ENCODE results near the gene OSBP2.

The OSBP2 gene, protein sequence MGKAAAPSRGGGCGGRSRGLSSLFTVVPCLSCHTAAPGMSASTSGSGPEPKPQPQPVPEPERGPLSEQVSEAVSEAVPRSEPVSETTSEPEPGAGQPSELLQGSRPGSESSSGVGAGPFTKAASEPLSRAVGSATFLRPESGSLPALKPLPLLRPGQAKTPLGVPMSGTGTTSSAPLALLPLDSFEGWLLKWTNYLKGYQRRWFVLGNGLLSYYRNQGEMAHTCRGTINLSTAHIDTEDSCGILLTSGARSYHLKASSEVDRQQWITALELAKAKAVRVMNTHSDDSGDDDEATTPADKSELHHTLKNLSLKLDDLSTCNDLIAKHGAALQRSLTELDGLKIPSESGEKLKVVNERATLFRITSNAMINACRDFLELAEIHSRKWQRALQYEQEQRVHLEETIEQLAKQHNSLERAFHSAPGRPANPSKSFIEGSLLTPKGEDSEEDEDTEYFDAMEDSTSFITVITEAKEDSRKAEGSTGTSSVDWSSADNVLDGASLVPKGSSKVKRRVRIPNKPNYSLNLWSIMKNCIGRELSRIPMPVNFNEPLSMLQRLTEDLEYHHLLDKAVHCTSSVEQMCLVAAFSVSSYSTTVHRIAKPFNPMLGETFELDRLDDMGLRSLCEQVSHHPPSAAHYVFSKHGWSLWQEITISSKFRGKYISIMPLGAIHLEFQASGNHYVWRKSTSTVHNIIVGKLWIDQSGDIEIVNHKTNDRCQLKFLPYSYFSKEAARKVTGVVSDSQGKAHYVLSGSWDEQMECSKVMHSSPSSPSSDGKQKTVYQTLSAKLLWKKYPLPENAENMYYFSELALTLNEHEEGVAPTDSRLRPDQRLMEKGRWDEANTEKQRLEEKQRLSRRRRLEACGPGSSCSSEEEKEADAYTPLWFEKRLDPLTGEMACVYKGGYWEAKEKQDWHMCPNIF

DNA sequence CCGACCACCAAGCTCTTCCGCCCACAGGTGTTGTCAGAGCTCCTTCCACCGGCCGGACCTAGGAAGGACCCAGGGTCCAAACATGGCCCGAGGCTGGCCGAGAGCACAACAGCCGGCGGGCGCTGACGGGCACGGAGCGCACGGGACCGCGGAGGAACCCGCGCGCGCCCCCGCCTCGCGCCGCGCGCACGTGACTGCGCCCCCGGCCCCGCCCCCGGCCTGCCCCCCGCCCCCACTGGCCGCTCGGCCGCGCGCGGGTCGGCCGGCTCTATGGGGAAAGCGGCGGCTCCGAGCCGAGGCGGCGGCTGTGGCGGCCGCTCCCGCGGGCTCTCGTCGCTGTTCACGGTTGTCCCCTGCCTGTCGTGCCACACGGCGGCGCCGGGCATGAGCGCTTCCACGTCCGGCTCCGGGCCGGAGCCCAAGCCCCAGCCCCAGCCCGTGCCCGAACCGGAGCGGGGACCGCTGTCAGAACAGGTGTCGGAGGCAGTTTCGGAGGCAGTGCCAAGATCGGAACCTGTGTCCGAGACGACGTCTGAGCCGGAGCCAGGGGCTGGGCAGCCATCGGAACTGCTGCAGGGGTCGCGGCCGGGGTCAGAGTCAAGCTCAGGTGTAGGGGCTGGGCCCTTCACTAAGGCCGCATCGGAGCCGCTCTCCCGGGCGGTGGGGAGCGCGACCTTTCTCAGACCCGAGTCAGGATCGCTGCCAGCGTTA lies at the start of gene OSBP2:
OSBP2 (plus strand) TSS at position 235 of the 711 bp plus-strand sequence; CDS start at position 271, 36 bp downstream.
- no peak for TF ChIP-seq NFIC (IDR thresholded peaks at IDR 0.05)
- no peak for TF ChIP-seq TEAD4 (IDR thresholded peaks at IDR 0.05)
- no peak; the same call in 1 of the 2 replicates for TF ChIP-seq ZBTB7A (IDR thresholded peaks at IDR 0.05; ENCODE audit: low read depth)
- TF ChIP-seq YY1 (IDR thresholded peaks at IDR 0.05; ENCODE audit: low read depth), result no peak
- no peak for TF ChIP-seq EGR1 (IDR thresholded peaks at IDR 0.05)
- no peak for TF ChIP-seq CEBPB (IDR thresholded peaks at IDR 0.05)
- TF ChIP-seq FOXM1 (IDR thresholded peaks at IDR 0.05; ENCODE audit: borderline replicate concordance, low read depth), result no peak
- TF ChIP-seq, protein P1, sequence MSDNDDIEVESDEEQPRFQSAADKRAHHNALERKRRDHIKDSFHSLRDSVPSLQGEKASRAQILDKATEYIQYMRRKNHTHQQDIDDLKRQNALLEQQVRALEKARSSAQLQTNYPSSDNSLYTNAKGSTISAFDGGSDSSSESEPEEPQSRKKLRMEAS (IDR thresholded peaks at IDR 0.05), result no peak
- TF ChIP-seq EP300 (IDR thresholded peaks at IDR 0.05; ENCODE audit: borderline replicate concordance), result no peak
- no peak for TF ChIP-seq CREB1 (IDR thresholded peaks at IDR 0.05; ENCODE audit: low read depth)
- no peak for TF ChIP-seq RAD21 (IDR thresholded peaks at IDR 0.05; ENCODE audit: low read depth)

DNA sequence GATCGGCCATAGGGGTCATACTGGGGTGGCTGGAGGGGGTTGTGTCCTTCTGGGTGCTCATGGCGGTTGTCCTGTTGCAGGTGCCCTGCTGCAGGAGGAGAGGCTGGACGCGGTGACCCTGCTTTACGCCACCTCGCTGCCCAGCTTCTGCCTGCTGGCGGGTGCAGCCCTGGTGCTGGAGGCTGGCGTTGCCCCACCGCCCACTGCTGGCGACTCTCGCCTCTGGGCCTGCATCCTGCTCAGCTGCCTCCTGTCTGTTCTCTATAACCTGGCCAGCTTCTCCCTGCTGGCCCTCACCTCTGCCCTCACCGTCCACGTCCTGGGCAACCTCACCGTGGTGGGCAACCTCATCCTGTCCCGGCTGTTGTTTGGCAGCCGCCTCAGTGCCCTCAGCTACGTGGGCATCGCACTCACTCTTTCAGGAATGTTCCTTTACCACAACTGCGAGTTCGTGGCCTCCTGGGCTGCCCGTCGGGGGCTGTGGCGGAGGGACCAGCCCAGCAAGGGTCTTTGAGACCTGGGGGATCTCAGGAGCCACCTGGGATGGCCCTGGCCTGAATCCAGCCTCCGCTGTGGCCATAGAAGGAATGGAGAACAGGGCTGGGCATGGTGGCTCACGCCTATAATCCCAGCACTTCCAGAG lies 48.0 kb upstream of the OSBP2 start:
- TF ChIP-seq TAF1 (IDR thresholded peaks at IDR 0.05; ENCODE audit: low read depth), result no peak
- no peak for TF ChIP-seq YY1 (IDR thresholded peaks at IDR 0.05; ENCODE audit: low read depth)
- no peak for TF ChIP-seq EGR1 (IDR thresholded peaks at IDR 0.05)
- no peak for TF ChIP-seq NFIC (IDR thresholded peaks at IDR 0.05)
- TF ChIP-seq, protein P1 (IDR thresholded peaks at IDR 0.05), result no peak
- no peak for TF ChIP-seq FOXM1 (IDR thresholded peaks at IDR 0.05; ENCODE audit: borderline replicate concordance, low read depth)
- no peak for TF ChIP-seq CREB1 (IDR thresholded peaks at IDR 0.05; ENCODE audit: low read depth)
- TF ChIP-seq RAD21 (IDR thresholded peaks at IDR 0.05; ENCODE audit: low read depth), result no peak
- TF ChIP-seq REST (IDR thresholded peaks at IDR 0.05; ENCODE audit: low read depth), result no peak
- TF ChIP-seq EP300 (IDR thresholded peaks at IDR 0.05; ENCODE audit: borderline replicate concordance), result no peak
- TF ChIP-seq TCF12 (IDR thresholded peaks at IDR 0.05; ENCODE audit: low read depth), result no peak
- TF ChIP-seq TEAD4 (IDR thresholded peaks at IDR 0.05), result no peak
- TF ChIP-seq USF1 (IDR thresholded peaks at IDR 0.05), result no peak
- no peak for TF ChIP-seq CEBPB (IDR thresholded peaks at IDR 0.05)
- no peak for TF ChIP-seq ZBTB7A (IDR thresholded peaks at IDR 0.05; ENCODE audit: low read depth)

DNA sequence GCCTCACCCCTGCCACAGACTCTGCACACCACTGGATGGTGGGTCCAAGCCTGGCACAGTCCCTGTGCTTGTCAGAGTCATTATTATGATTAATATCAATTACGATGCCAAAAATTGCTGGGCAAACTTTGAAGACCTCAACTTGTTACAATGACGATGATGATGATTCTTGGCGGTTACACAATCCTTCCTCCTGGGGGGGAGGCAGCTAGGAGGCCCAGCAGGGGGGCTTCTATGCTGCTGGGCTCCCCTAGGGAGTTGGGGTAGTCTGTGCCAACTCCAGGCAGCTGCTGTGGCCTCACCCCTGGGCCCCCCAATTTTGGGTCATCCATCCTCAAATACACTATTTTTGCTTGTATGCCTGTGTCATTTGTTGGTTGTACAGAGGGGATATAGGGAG lies 47.1 kb upstream of the OSBP2 start:
- no peak for TF ChIP-seq USF1 (IDR thresholded peaks at IDR 0.05)

DNA sequence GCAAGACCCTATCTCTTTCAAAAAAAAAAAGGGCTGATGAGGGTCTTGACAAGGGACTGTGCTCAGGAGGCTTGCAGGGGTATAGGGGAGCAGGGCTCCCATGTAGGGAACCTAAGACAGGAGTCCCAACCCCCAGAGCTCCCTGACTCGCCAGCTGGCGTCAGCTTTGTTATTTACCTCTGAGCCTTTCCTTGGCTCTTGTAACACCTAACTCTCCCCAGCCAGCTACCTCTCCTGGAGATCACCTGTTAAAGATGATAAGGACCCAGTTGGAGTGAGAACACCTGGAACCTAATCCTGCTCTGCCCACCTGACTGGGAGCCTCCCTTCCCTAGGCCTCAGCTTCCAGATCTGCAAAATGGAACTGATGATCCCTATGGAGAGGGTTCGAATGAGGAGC lies 45.8 kb upstream of the OSBP2 start:
- TF ChIP-seq EGR1 (IDR thresholded peaks at IDR 0.05) (no peak), ZBTB7A (IDR thresholded peaks at IDR 0.05; ENCODE audit: low read depth) (no peak), REST (IDR thresholded peaks at IDR 0.05; ENCODE audit: low read depth) (no peak), TAF1 (IDR thresholded peaks at IDR 0.05; ENCODE audit: low read depth) (no peak), TEAD4 (IDR thresholded peaks at IDR 0.05) (no peak), RAD21 (IDR thresholded peaks at IDR 0.05; ENCODE audit: low read depth) (no peak)

Measured in Ishikawa (cell line).